ENCODE results near the gene TMEM201. TPM values are rescaled to one million over a fixed set of nuclear protein-coding genes. Genes with fewer than 3 reads are reported as not detected.
"Not testable (repeated sequence)": the region's sequence is repeated elsewhere in the genome, so short reads cannot be mapped to it uniquely, and the experiment has no call there.

The TMEM201 gene
- total RNA-seq, 1 donor from 2014 or later, result 24.6 TPM

DNA sequence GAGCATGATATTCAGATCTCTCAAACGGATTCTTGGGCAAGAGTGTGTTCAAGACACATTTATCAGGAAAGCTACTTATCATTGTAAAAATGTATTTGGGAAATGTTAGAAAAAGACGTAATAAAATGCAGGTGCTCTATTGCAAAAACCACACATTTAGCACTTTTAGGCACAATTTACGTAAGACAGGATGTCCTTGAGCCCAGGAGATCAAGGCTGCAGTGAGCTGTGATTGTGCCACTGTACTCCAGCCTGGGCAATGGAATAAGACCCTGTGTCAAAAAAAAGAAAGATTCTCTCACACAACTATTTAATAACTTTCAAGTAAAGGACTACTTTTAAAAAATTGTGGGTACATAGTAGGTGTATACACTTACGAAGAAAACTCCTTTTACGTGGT, 31.1 kb upstream of the TMEM201 start:
- Mint-ChIP-seq H3K27ac (no peak overlapping the region), H3K9me3 (ENCODE audit: low read depth) (no peaks in the 10 kb centered on the region), H3K4me1 (ENCODE audit: low read depth) (peaks cover 9% of the 10 kb centered on the region), H3K27me3 (no peaks in the 10 kb centered on the region), H3K36me3 (ENCODE audit: insufficient read depth) (peaks cover 11% of the 10 kb centered on the region), H3K4me3 (ENCODE audit: low read depth) (no peak overlapping the region)
- TF ChIP-seq, protein P1, sequence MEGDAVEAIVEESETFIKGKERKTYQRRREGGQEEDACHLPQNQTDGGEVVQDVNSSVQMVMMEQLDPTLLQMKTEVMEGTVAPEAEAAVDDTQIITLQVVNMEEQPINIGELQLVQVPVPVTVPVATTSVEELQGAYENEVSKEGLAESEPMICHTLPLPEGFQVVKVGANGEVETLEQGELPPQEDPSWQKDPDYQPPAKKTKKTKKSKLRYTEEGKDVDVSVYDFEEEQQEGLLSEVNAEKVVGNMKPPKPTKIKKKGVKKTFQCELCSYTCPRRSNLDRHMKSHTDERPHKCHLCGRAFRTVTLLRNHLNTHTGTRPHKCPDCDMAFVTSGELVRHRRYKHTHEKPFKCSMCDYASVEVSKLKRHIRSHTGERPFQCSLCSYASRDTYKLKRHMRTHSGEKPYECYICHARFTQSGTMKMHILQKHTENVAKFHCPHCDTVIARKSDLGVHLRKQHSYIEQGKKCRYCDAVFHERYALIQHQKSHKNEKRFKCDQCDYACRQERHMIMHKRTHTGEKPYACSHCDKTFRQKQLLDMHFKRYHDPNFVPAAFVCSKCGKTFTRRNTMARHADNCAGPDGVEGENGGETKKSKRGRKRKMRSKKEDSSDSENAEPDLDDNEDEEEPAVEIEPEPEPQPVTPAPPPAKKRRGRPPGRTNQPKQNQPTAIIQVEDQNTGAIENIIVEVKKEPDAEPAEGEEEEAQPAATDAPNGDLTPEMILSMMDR (IDR thresholded peaks at IDR 0.05; ENCODE audit: unreplicated experiment), result no peak
- no peak for DNase-seq (ENCODE audit: low spot score, unreplicated experiment)

- Mint-ChIP-seq H3K4me1 (ENCODE audit: low read depth) (peaks cover 7% of the 10 kb centered on the region), H3K36me3 (ENCODE audit: insufficient read depth) (peaks cover 15% of the 10 kb centered on the region), H3K27ac (no peak overlapping the region), H3K27me3 (no peaks in the 10 kb centered on the region), H3K4me3 (ENCODE audit: low read depth) (no peak overlapping the region), H3K9me3 (ENCODE audit: low read depth) (no peaks in the 10 kb centered on the region)
- TF ChIP-seq, protein P1 (IDR thresholded peaks at IDR 0.05; ENCODE audit: unreplicated experiment), result no peak
- DNase-seq (ENCODE audit: low spot score, unreplicated experiment), result no peak
Measured at GRCh38 chr1:9558271-9558945, 30.3 kb upstream of the TMEM201 start.

- H3K4me1 Mint-ChIP-seq (ENCODE audit: low read depth), result peaks cover 2% of the 10 kb centered on the region
- H3K27me3 Mint-ChIP-seq, result no peaks in the 10 kb centered on the region
- no peaks in the 10 kb centered on the region for H3K9me3 Mint-ChIP-seq (ENCODE audit: low read depth)
- H3K36me3 Mint-ChIP-seq (ENCODE audit: insufficient read depth), result peaks cover 18% of the 10 kb centered on the region
- H3K27ac Mint-ChIP-seq, result no peak overlapping the region
- no peak overlapping the region for H3K4me3 Mint-ChIP-seq (ENCODE audit: low read depth)
- DNase-seq (ENCODE audit: low spot score, unreplicated experiment), result no peak
- TF ChIP-seq, protein P1 (IDR thresholded peaks at IDR 0.05; ENCODE audit: unreplicated experiment), result no peak
Measured at GRCh38 chr1:9558946-9559545, 29.7 kb upstream of the TMEM201 start.

- Mint-ChIP-seq H3K9me3 (ENCODE audit: low read depth) (no peaks in the 10 kb centered on the region), H3K4me3 (ENCODE audit: low read depth) (no peak overlapping the region), H3K27ac (peak overlapping the region; percentile 59), H3K36me3 (ENCODE audit: insufficient read depth) (peaks cover 22% of the 10 kb centered on the region), H3K27me3 (no peaks in the 10 kb centered on the region), H3K4me1 (ENCODE audit: low read depth) (peaks cover 2% of the 10 kb centered on the region)
- DNase-seq (ENCODE audit: low spot score, unreplicated experiment), result no peak
- TF ChIP-seq, protein P1 (IDR thresholded peaks at IDR 0.05; ENCODE audit: unreplicated experiment), result no peak
Measured at GRCh38 chr1:9559673-9560072, 29.0 kb upstream of the TMEM201 start.

- H3K9me3 Mint-ChIP-seq (ENCODE audit: low read depth); DNase-seq (ENCODE audit: low spot score, unreplicated experiment); H3K27me3 Mint-ChIP-seq; H3K4me3 Mint-ChIP-seq (ENCODE audit: low read depth); H3K4me1 Mint-ChIP-seq (ENCODE audit: low read depth): not testable (repeated sequence)
- peaks cover 25% of the 10 kb centered on the region for H3K36me3 Mint-ChIP-seq (ENCODE audit: insufficient read depth)
- H3K27ac Mint-ChIP-seq, result peak overlapping the region; percentile 59
Measured at GRCh38 chr1:9560090-9560489, 28.6 kb upstream of the TMEM201 start.

DNA sequence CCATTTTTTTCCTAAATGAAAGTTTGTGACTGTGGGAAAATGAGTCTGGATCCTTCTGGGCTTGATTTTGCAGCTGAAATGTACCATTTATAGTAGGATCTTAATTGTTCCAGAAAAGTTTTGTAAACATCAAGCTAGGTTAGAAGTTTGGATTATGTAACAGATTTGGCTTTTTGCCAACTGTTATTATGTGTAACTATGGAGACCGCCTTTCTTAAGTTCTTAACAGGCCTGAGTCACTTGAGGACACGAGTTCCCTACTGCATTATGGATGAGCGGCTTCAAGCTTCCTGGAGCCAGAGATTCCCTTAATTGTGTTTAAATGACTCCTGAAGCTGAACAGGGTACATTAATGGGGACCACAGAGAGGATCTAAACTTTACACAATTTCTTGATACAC, 27.3 kb upstream of the TMEM201 start:
- no peak for DNase-seq (ENCODE audit: low spot score, unreplicated experiment)
- Mint-ChIP-seq H3K9me3 (ENCODE audit: low read depth) (no peaks in the 10 kb centered on the region), H3K27ac (no peak overlapping the region), H3K27me3 (no peaks in the 10 kb centered on the region), H3K36me3 (ENCODE audit: insufficient read depth) (peaks cover 18% of the 10 kb centered on the region), H3K4me1 (ENCODE audit: low read depth) (peaks cover 2% of the 10 kb centered on the region), H3K4me3 (ENCODE audit: low read depth) (no peak overlapping the region)
- TF ChIP-seq, protein P1 (IDR thresholded peaks at IDR 0.05; ENCODE audit: unreplicated experiment), result no peak

Data from progenitor cell of endocrine pancreas (in vitro differentiated cells).